ENCODE measurements around the gene FAM3D. TPM values are rescaled to one million over a fixed set of nuclear protein-coding genes. Genes with fewer than 3 reads are reported as not detected.

FAM3D gene
- total RNA-seq, 1 experiment from 2014 or later, result not detected

- H3K9ac ChIP-seq (ENCODE audit: low read length), result no peak overlapping the region
- H2AFZ ChIP-seq (ENCODE audit: low read length), result no peak overlapping the region
- H3K79me2 ChIP-seq (ENCODE audit: low read length), result no peaks in the 10 kb centered on the region
- no peaks in the 10 kb centered on the region for H3K36me3 ChIP-seq (ENCODE audit: low read depth, low read length)
- peaks cover 15% of the 10 kb centered on the region for H3F3A ChIP-seq (ENCODE audit: low read length, unreplicated experiment)
- intact Hi-C loops (cut with micrococcal nuclease), result no loop called here
- H3K9me2 ChIP-seq (replicated peaks; ENCODE audit: low read length), result no peaks in the 10 kb centered on the region
- no peaks in the 10 kb centered on the region for H4K20me1 ChIP-seq (ENCODE audit: low read length)
- no peak overlapping the region for H3K27ac ChIP-seq (ENCODE audit: low read length)
- DNase-seq, result no peak
- TF ChIP-seq CTCF (conservative IDR thresholded peaks at IDR 0.05; ENCODE audit: low read depth, low read length) (no peak), EZH2 (IDR thresholded peaks at IDR 0.05; ENCODE audit: low read length, unreplicated experiment) (no peak), EZH2phosphoT487 (IDR thresholded peaks at IDR 0.05; ENCODE audit: borderline replicate concordance, low read length) (no peak)
- H3K4me3 ChIP-seq (ENCODE audit: low read length), result no peak overlapping the region
- peaks cover 34% of the 10 kb centered on the region for H3K4me1 ChIP-seq (ENCODE audit: insufficient read depth, low read length)
- ATAC-seq, result no peak
- POLR2A ChIA-PET (ENCODE audit: unreplicated experiment), result no interaction called here
- H3K9me3 ChIP-seq (ENCODE audit: low read length), result no peaks in the 10 kb centered on the region
- CTCF ChIA-PET, result interaction anchor here (0.6 kb wide), 1 partner anchor 19 kb away, joined by 15 read pairs; no protein-coding TSS in a partner anchor
- H3K4me2 ChIP-seq (ENCODE audit: low read length), result no peak overlapping the region
- H3K27me3 ChIP-seq (ENCODE audit: low read length), result no peaks in the 10 kb centered on the region
- no TSS peak for BruUV-seq (replicated peaks)
Measured at GRCh38 chr3:58631742-58632141, 34.8 kb downstream of the FAM3D start.

DNA sequence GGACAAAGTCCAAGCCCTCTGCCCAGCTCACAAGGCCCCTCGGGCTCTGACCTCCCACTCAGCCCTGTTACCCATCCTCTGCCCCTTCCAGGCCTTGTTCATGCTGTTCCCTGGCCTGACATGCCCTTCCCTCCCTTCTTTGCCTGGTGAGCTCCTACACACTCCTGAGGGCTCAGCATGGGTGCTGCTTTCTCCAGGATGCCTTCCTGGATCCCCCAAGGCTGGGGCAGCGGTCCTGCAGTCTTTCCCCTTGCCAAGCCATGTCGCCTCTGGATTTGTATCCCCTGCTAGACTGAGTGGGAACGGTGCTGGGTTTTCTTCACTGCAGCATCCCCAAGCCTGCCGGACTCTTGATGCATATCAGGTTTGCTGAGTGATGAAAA is 35.9 kb downstream of the FAM3D start:
- DNase-seq, result no peak
- intact Hi-C loops (cut with micrococcal nuclease), result loop anchor here (1.0 kb wide), 1 partner anchor 62 kb away; no protein-coding TSS in a partner anchor

More for the DNA sequence above, 35.9 kb downstream of the FAM3D start:
- TF ChIP-seq CTCF (conservative IDR thresholded peaks at IDR 0.05; ENCODE audit: low read depth, low read length) (no peak), EZH2phosphoT487 (IDR thresholded peaks at IDR 0.05; ENCODE audit: borderline replicate concordance, low read length) (no peak), EZH2 (IDR thresholded peaks at IDR 0.05; ENCODE audit: low read length, unreplicated experiment) (no peak)
- no peak overlapping the region for H3K4me2 ChIP-seq (ENCODE audit: low read length)
- H3K9me2 ChIP-seq (replicated peaks; ENCODE audit: low read length), result no peaks in the 10 kb centered on the region
- CTCF ChIA-PET, result interaction anchor here (0.6 to 1.8 kb wide), 9 partner anchors 11 to 323 kb away, joined by 3 to 23 read pairs (median 4); no protein-coding TSS in a partner anchor
- H3K9me3 ChIP-seq (ENCODE audit: low read length), result no peaks in the 10 kb centered on the region
- BruUV-seq (replicated peaks), result no TSS peak
- H3K27me3 ChIP-seq (ENCODE audit: low read length), result no peaks in the 10 kb centered on the region
- no peak overlapping the region for H3K9ac ChIP-seq (ENCODE audit: low read length)
- no peak overlapping the region for H2AFZ ChIP-seq (ENCODE audit: low read length)
- no peak overlapping the region for H3K4me3 ChIP-seq (ENCODE audit: low read length)
- no peak overlapping the region for H3K27ac ChIP-seq (ENCODE audit: low read length)
- H3K79me2 ChIP-seq (ENCODE audit: low read length), result no peaks in the 10 kb centered on the region
- no peaks in the 10 kb centered on the region for H3K36me3 ChIP-seq (ENCODE audit: low read depth, low read length)
- H4K20me1 ChIP-seq (ENCODE audit: low read length), result no peaks in the 10 kb centered on the region
- H3K4me1 ChIP-seq (ENCODE audit: insufficient read depth, low read length), result peaks cover 34% of the 10 kb centered on the region
- no peak for ATAC-seq
- H3F3A ChIP-seq (ENCODE audit: low read length, unreplicated experiment), result peaks cover 15% of the 10 kb centered on the region
- POLR2A ChIA-PET (ENCODE audit: unreplicated experiment), result interaction anchor here (0.6 kb wide), 2 partner anchors 53 to 324 kb away, joined by 3 to 11 read pairs; partner anchors contain the start of gene FAM107A
